Measurements from ENCODE around the gene C6orf89.

- no peak for TF ChIP-seq CTCF (conservative IDR thresholded peaks at IDR 0.05; ENCODE audit: low read depth, low read length)
- no peak for TF ChIP-seq EZH2 (IDR thresholded peaks at IDR 0.05; ENCODE audit: borderline replicate concordance, low read depth, low read length, poor library complexity, severe bottlenecking)
Observed at GRCh38 chr6:36976509-36976908, 90.8 kb downstream of the C6orf89 start.
